OCI-LY7 (cell line): ENCODE measurements around the gene ZBTB16. TPM values are rescaled to one million over a fixed set of nuclear protein-coding genes. Genes with fewer than 3 reads are reported as not detected.

ENCODE experiments used
- BruUV-seq: library from RNA; stranded (reverse); fragments of 400-500 nt; replicated peaks from 2 replicates; lab custom pipeline; 2021; lab: Mats Ljungman, UMichigan
- CTCF ChIA-PET: fragments of 300-600 bp; sonication (Branson Sonifier 250); formaldehyde crosslinking; loops from one replicate; lab custom pipeline; 2022; ENCODE audit warnings: antibody characterized with exemption; ENCODE audit not compliant: unreplicated experiment; lab: Charles Lee
- POLR2A ChIA-PET: fragments of 300-600 bp; sonication (Branson Sonifier 250); formaldehyde crosslinking; loops from one replicate; lab custom pipeline; 2022; ENCODE audit warnings: antibody characterized with exemption; lab: Charles Lee
- DNase-seq: peaks from one replicate; pipeline ENCODE4 v3.0.0-alpha.2; 2015; ENCODE audit warnings: low spot score
- H2AFZ ChIP-seq: fragments of 200-600 bp; sonication (generic), shearing (Covaris generic); 2 replicates; pipeline ENCODE4 v1.6.1; 2014; ENCODE audit warnings: mild to moderate bottlenecking, antibody characterized with exemption, low read length, moderate library complexity
- H3K27ac ChIP-seq: fragments of 200-600 bp; sonication (generic); 2 replicates; pipeline ENCODE4 v1.5.1; 2014; ENCODE audit warnings: mixed run types, low read depth, mild to moderate bottlenecking, moderate library complexity, low read length, inconsistent platforms; ENCODE audit not compliant: poor library complexity, severe bottlenecking
- H3K36me3 ChIP-seq: fragments of 200-600 bp; sonication (generic); 2 replicates; pipeline ENCODE4 v1.6.1; 2014; ENCODE audit warnings: mild to moderate bottlenecking, antibody characterized with exemption, low read length, moderate library complexity, mixed read lengths; ENCODE audit not compliant: insufficient read depth
- H3K4me1 ChIP-seq: fragments of 200-600 bp; sonication (generic); 2 replicates; pipeline ENCODE4 v1.5.1; 2014; ENCODE audit warnings: mild to moderate bottlenecking, low read length; ENCODE audit not compliant: insufficient read depth, poor library complexity, severe bottlenecking
- H3K4me2 ChIP-seq: fragments of 200-600 bp; sonication (generic); 2 replicates; pipeline ENCODE4 v1.6.1; 2014; ENCODE audit warnings: mild to moderate bottlenecking, low read length
- H3K4me3 ChIP-seq: fragments of 200-600 bp; sonication (generic); 2 replicates; pipeline ENCODE4 v1.5.1; 2014; ENCODE audit warnings: mild to moderate bottlenecking, low read depth, low read length; ENCODE audit not compliant: poor library complexity, severe bottlenecking
- H3K79me2 ChIP-seq: fragments of 200-600 bp; sonication (generic); 2 replicates; pipeline ENCODE4 v1.6.1; 2016; ENCODE audit warnings: low read depth, mild to moderate bottlenecking, low read length, moderate library complexity, mixed read lengths; ENCODE audit not compliant: insufficient read depth
- H3K9me2 ChIP-seq: fragments of 200-600 bp; sonication (generic); 2 replicates; pipeline ENCODE4 v1.6.1; 2016; ENCODE audit warnings: mild to moderate bottlenecking, low read length, mixed read lengths; ENCODE audit not compliant: insufficient read depth
- H3K9me3 ChIP-seq: fragments of 200-600 bp; sonication (generic); 2 replicates; pipeline ENCODE4 v1.6.1; 2014; ENCODE audit warnings: mild to moderate bottlenecking, mixed run types, low read length, mixed read lengths
- H4K20me1 ChIP-seq: fragments of 200-600 bp; sonication (generic); 2 replicates; pipeline ENCODE4 v1.6.1; 2014; ENCODE audit warnings: mild to moderate bottlenecking, antibody characterized with exemption, low read length, moderate library complexity, mixed read lengths; ENCODE audit not compliant: insufficient read depth
- EZH2phosphoT487 ChIP-seq: fragments of 200-600 bp; sonication (generic); IDR thresholded peaks from 2 replicates; pipeline ENCODE4 v1.6.1; 2018; ENCODE audit warnings: low read depth, borderline replicate concordance, mild to moderate bottlenecking, mixed run types, antibody characterized with exemption, low read length, moderate library complexity, mixed read lengths
- intact Hi-C: fragments of 100-400 bp; cut with micrococcal nuclease; formaldehyde crosslinking; loops from one replicate; pipeline ENCODE4 v1.10.0; 2022; ENCODE audit not compliant: unreplicated experiment
- total RNA-seq, 2 experiments: library from RNA; depleted of rRNA in 1 of 2; stranded (reverse); fragments of >200 nt in 1 of 2; shearing (Covaris generic) in 1 of 2; gene quantifications; 2 replicates each; pipeline ENCODE4 v1.2.3, GENCODE V29; 2014 to 2022
- TF ChIP-seq, protein P1 (sequence below): fragments of 200-600 bp; sonication (generic); conservative IDR thresholded peaks from 2 replicates; pipeline ENCODE4 v1.5.1; 2014; ENCODE audit warnings: mild to moderate bottlenecking, antibody characterized with exemption, low read length, moderate library complexity, mixed read lengths

ZBTB16 gene
- total RNA-seq, 2 experiments from 2014 or later: not detected

DNA sequence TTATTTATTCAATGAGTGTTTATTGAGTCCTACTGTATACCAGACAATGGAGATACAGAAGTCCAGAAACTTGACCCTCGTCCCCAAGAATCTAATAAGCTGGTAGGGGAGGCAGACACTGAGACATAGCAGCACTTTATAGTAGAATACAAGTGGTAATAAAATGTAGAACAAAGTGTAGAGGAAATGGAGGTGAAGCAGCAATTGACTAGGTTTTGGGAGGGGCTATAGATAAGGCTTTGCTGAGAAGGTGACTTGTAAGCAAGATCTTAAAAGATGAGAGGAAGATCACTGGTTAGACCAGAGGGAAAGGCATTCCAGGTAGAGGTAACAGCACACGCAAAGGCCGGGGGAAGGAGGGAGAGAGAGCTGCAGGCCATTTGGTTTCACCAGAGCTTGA lies 57.3 kb downstream of the ZBTB16 start:
- no peak for DNase-seq
- TF ChIP-seq EZH2phosphoT487: no peak
- TF ChIP-seq, protein P1, sequence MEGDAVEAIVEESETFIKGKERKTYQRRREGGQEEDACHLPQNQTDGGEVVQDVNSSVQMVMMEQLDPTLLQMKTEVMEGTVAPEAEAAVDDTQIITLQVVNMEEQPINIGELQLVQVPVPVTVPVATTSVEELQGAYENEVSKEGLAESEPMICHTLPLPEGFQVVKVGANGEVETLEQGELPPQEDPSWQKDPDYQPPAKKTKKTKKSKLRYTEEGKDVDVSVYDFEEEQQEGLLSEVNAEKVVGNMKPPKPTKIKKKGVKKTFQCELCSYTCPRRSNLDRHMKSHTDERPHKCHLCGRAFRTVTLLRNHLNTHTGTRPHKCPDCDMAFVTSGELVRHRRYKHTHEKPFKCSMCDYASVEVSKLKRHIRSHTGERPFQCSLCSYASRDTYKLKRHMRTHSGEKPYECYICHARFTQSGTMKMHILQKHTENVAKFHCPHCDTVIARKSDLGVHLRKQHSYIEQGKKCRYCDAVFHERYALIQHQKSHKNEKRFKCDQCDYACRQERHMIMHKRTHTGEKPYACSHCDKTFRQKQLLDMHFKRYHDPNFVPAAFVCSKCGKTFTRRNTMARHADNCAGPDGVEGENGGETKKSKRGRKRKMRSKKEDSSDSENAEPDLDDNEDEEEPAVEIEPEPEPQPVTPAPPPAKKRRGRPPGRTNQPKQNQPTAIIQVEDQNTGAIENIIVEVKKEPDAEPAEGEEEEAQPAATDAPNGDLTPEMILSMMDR: no peak
- CTCF ChIA-PET: no interaction called here
- no peaks in the 10 kb centered on the region for H3K4me1 ChIP-seq
- H2AFZ ChIP-seq: no peak overlapping the region
- intact Hi-C loops: no loop called here
- no peaks in the 10 kb centered on the region for H3K36me3 ChIP-seq
- H3K27ac ChIP-seq: no peak overlapping the region
- H3K9me2 ChIP-seq: no peaks in the 10 kb centered on the region
- no peaks in the 10 kb centered on the region for H3K79me2 ChIP-seq
- no peak overlapping the region for H3K4me2 ChIP-seq
- no peaks in the 10 kb centered on the region for H3K9me3 ChIP-seq
- BruUV-seq: no TSS peak
- POLR2A ChIA-PET: interaction anchor here (0.7 to 0.9 kb wide), 2 partner anchors 8 to 10 kb away, joined by 3 read pairs; no protein-coding TSS in a partner anchor
- H3K4me3 ChIP-seq: no peak overlapping the region
- H4K20me1 ChIP-seq: no peaks in the 10 kb centered on the region

DNA sequence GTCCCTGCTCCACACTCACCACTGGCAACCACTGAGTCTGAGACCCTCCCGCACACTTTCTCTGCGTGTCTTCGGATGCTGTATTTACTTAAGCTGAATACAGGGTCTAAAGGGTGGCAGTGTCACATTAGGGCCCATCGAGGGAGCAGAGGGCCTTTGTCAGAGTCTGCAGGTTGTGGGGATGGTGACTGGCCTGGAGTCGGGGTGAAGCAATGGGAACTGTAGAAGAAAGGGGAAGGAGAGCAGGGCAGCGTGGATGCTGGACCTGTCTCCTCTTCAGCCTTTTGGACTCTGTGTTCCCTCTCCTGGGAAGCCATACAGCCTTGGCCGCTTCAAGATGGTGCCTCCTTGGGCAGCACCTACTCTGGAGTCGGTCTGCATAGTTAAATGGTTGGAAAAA lies 61.1 kb downstream of the ZBTB16 start:
- CTCF ChIA-PET: no interaction called here
- Histone ChIP-seq H3K9me2 (no peaks in the 10 kb centered on the region), H3K79me2 (no peaks in the 10 kb centered on the region), H3K4me3 (no peak overlapping the region), H3K4me2 (no peak overlapping the region), H4K20me1 (no peaks in the 10 kb centered on the region), H2AFZ (no peak overlapping the region), H3K4me1 (no peaks in the 10 kb centered on the region), H3K27ac (no peak overlapping the region), H3K9me3 (no peaks in the 10 kb centered on the region), H3K36me3 (no peaks in the 10 kb centered on the region)
- BruUV-seq: no TSS peak
- intact Hi-C loops: no loop called here
- no peak for DNase-seq
- TF ChIP-seq EZH2phosphoT487: no peak
- TF ChIP-seq, protein P1: no peak
- POLR2A ChIA-PET: no interaction called here

DNA sequence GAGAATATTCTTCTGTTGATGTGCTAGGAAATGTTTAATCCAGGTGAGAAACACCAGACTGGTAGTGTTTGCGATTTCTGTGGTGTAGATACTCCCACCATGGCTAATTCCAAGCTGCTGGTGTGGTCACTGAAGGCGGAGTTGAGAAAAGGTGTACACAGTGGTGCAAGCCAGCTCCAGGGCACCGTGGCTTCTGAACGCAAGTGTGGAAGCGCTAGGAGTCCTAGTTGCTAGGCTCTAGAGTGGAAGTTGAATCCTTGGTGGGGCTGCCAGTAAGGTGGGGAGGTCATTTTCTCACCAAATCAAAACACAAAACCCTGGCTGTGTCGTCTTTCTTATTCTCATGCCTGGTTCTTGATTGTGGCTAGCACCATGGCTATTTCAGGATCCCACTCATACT lies 61.6 kb downstream of the ZBTB16 start:
- Histone ChIP-seq H3K36me3 (no peaks in the 10 kb centered on the region), H3K27ac (no peak overlapping the region), H3K4me2 (no peak overlapping the region), H3K4me1 (no peaks in the 10 kb centered on the region), H3K9me3 (no peaks in the 10 kb centered on the region), H3K79me2 (no peaks in the 10 kb centered on the region), H4K20me1 (no peaks in the 10 kb centered on the region), H2AFZ (no peak overlapping the region), H3K4me3 (no peak overlapping the region), H3K9me2 (no peaks in the 10 kb centered on the region)
- intact Hi-C loops: no loop called here
- no TSS peak for BruUV-seq
- TF ChIP-seq, protein P1: no peak
- TF ChIP-seq EZH2phosphoT487: no peak
- CTCF ChIA-PET: no interaction called here
- POLR2A ChIA-PET: no interaction called here
- DNase-seq: no peak
